ENCODE results near the gene CDK17.
"Not testable (repeated sequence)": the region's sequence is repeated elsewhere in the genome, so short reads cannot be mapped to it uniquely, and the experiment has no call there.

The CDK17 gene

DNA sequence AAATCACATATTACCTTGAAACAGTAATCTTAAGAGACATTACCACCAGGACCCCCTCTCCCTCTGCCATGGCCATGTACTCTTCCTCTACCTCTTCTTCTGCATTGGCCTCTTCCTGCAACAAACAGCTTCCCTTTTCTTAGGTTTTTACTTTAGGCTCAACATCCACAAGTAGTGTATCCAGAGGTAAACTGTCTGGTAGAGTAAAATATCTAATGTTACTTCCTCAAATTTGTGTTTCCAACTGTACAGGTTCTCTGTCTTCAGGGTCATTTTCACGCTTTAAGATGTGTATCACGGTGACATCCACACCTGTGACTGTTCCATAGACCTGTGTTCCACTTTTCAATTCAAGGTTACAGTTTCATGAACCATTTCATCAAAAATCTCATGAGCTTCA is 13.4 kb downstream of the CDK17 start:
- no peak for TF ChIP-seq CTCF (IDR thresholded peaks at IDR 0.05)

GRCh38 chr12:96383991-96384390 is 16.2 kb downstream of the CDK17 start:
- no peaks in the 10 kb centered on the region for H3K27me3 ChIP-seq (ENCODE audit: control insufficient read depth, insufficient read depth, low read length)
- H3K27ac ChIP-seq: no peak overlapping the region
- no peaks in the 10 kb centered on the region for H3K9me3 ChIP-seq (ENCODE audit: control insufficient read depth, low read length)
- no peak overlapping the region for H3K4me2 ChIP-seq (ENCODE audit: low read length)
- TF ChIP-seq CTCF (IDR thresholded peaks at IDR 0.05): no peak
- H2AFZ ChIP-seq: no peak overlapping the region
- H3K4me1 ChIP-seq: no peaks in the 10 kb centered on the region
- no peak overlapping the region for H3K4me3 ChIP-seq (ENCODE audit: low read depth, low read length)
- H3K36me3 ChIP-seq (ENCODE audit: control insufficient read depth, insufficient read depth, low read length): no peaks in the 10 kb centered on the region
- H3K9ac ChIP-seq: no peak overlapping the region
- H3K79me2 ChIP-seq: peaks cover 70% of the 10 kb centered on the region

More for the DNA sequence above, 13.4 kb downstream of the CDK17 start:
- H3K4me2 ChIP-seq (ENCODE audit: low read length): no peak overlapping the region
- H3K36me3 ChIP-seq (ENCODE audit: control insufficient read depth, insufficient read depth, low read length): no peaks in the 10 kb centered on the region
- no peak overlapping the region for H3K4me3 ChIP-seq (ENCODE audit: low read depth, low read length)
- H3K27me3 ChIP-seq (ENCODE audit: control insufficient read depth, insufficient read depth, low read length): no peaks in the 10 kb centered on the region
- no peak overlapping the region for H3K9ac ChIP-seq
- H3K9me3 ChIP-seq (ENCODE audit: control insufficient read depth, low read length): no peaks in the 10 kb centered on the region
- no peaks in the 10 kb centered on the region for H3K4me1 ChIP-seq
- H3K27ac ChIP-seq: no peak overlapping the region
- H2AFZ ChIP-seq: no peak overlapping the region
- peaks cover 71% of the 10 kb centered on the region for H3K79me2 ChIP-seq

DNA sequence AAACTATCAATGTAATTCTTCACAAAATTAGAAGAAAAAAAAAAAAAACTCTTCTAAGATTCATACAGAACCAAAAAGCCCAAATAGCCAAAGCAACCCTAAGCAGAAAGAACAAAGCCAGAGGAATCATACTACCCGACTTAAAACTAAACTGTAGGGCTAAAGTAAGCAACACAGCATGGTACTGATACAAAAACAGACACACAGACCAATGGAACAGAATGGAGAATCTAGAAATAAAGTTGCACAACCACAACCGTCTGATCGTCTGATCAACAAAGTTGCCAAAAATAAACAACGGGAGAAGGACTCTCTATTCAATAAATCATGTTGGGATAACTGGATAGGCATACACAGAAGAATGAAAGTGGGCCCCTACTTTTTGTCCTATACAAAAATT is 16.9 kb downstream of the CDK17 start:
- Histone ChIP-seq H3K27me3 (ENCODE audit: control insufficient read depth, insufficient read depth, low read length) (no peaks in the 10 kb centered on the region), H3K27ac (no peak overlapping the region), H3K36me3 (ENCODE audit: control insufficient read depth, insufficient read depth, low read length) (no peaks in the 10 kb centered on the region), H3K9me3 (ENCODE audit: control insufficient read depth, low read length) (no peaks in the 10 kb centered on the region), H3K4me2 (ENCODE audit: low read length) (no peak overlapping the region), H2AFZ (no peak overlapping the region), H3K79me2 (peaks cover 70% of the 10 kb centered on the region), H3K4me3 (ENCODE audit: low read depth, low read length) (no peak overlapping the region), H3K9ac (no peak overlapping the region), H3K4me1 (no peaks in the 10 kb centered on the region)
- no peak for TF ChIP-seq CTCF (IDR thresholded peaks at IDR 0.05)

DNA sequence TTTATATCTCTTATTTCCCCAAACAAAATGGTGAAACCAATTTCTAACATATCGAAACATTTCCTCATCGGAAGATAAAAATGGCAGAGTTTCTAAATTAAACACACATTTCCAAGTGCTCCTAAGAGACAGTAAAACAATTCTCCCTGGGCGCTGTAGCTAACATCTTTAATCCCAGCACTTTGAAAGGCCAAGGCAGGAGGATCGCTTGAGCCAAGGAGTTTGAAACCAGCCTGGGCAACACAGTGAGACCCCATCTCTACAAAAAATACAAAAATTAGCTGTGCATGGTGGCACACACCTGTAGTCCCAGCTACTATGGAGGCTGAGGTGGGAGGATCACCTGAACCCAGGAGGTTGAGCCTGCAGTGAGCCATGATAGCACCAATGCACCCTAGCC is 20.5 kb downstream of the CDK17 start:
- H3K36me3 ChIP-seq (ENCODE audit: control insufficient read depth, insufficient read depth, low read length); H2AFZ ChIP-seq; H3K27ac ChIP-seq; H3K4me3 ChIP-seq (ENCODE audit: low read depth, low read length); H3K9me3 ChIP-seq (ENCODE audit: control insufficient read depth, low read length); H3K4me1 ChIP-seq; H3K4me2 ChIP-seq (ENCODE audit: low read length); H3K9ac ChIP-seq; H3K27me3 ChIP-seq (ENCODE audit: control insufficient read depth, insufficient read depth, low read length): not testable (repeated sequence)
- peaks cover 67% of the 10 kb centered on the region for H3K79me2 ChIP-seq

DNA sequence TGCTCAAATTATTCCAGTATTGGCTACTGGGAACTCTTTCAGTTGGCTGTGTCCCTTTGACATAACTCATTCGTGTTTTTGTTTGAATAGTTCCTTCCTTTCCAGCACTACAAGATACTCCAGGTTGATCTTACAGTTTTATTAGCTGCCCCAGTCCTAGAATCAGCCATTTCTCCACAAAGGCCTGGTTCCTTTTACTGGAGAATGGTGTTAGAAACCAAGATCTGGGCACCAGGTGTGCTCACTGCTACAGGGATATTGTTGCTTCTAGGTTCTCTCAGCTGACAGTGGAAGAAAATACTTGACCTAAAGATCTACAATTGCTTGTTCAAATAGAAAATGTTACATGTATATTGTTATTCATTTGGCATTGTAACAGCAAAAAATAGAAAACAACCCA is 21.9 kb downstream of the CDK17 start:
- H3K4me1 ChIP-seq: peaks cover 7% of the 10 kb centered on the region
- peaks cover 63% of the 10 kb centered on the region for H3K79me2 ChIP-seq
- H3K27ac ChIP-seq: no peak overlapping the region

More for the DNA sequence above, 21.9 kb downstream of the CDK17 start:
- Histone ChIP-seq H3K4me3 (ENCODE audit: low read depth, low read length) (no peak overlapping the region), H3K4me2 (ENCODE audit: low read length) (no peak overlapping the region), H3K27me3 (ENCODE audit: control insufficient read depth, insufficient read depth, low read length) (no peaks in the 10 kb centered on the region), H3K9ac (no peak overlapping the region), H2AFZ (no peak overlapping the region), H3K36me3 (ENCODE audit: control insufficient read depth, insufficient read depth, low read length) (no peaks in the 10 kb centered on the region), H3K9me3 (ENCODE audit: control insufficient read depth, low read length) (no peaks in the 10 kb centered on the region)
- no peak for TF ChIP-seq CTCF (IDR thresholded peaks at IDR 0.05)
